Sigmoid colon (tissue), 7 donors: ENCODE measurements around the gene RASGRF2. TPM values are rescaled to one million over a fixed set of nuclear protein-coding genes. Genes with fewer than 3 reads are reported as not detected.
A peak's percentile ranks its signal among the peaks of the same experiment; 100 is the strongest.

Source experiments
- DNase-seq: peaks from one replicate; pipeline ENCODE4 v3.0.0-alpha.2; 2019
- H3K27ac ChIP-seq, 4 donors: fragments of 200-600 bp; sonication (generic); one replicate each; pipeline ENCODE4 v1.5.1; 2016 to 2019; ENCODE audit warnings: mild to moderate bottlenecking in 1 of 4
- H3K27me3 ChIP-seq, 3 donors: fragments of 200-600 bp; sonication (generic); one replicate each; pipeline ENCODE4 v1.5.1; 2019; ENCODE audit warnings: mild to moderate bottlenecking in 1 of 3
- H3K36me3 ChIP-seq, 4 donors: fragments of 200-600 bp; sonication (generic); one replicate each; pipeline ENCODE4 v1.5.1; 2016 to 2019
- H3K4me1 ChIP-seq, 4 donors: fragments of 200-600 bp; sonication (generic); one replicate each; pipeline ENCODE4 v1.5.1; 2017 to 2019
- H3K4me3 ChIP-seq, 4 donors: fragments of 200-600 bp; sonication (generic); one replicate each; pipeline ENCODE4 v1.5.1; 2017 to 2019; ENCODE audit warnings: mild to moderate bottlenecking in 2 of 4, moderate library complexity in 1 of 4
- H3K9me3 ChIP-seq, 4 donors: fragments of 200-600 bp in 3 of 4; sonication (generic) in 3 of 4; one replicate each; pipeline versions ENCODE4 v1.5.1 to v1.6.1; 2013 to 2019
- EP300 ChIP-seq, 4 donors: sonication (generic); formaldehyde crosslinking; IDR thresholded peaks; one replicate each; pipeline ENCODE4 v1.6.1; 2017; ENCODE audit warnings: antibody characterized with exemption in 4 of 4
- POLR2A ChIP-seq, 2 donors: fragments of 450-650 bp; IDR thresholded peaks; one replicate each; pipeline ENCODE4 v1.6.1; 2016; ENCODE audit warnings: antibody characterized with exemption in 2 of 2, mild to moderate bottlenecking in 2 of 2, moderate library complexity in 2 of 2
- POLR2AphosphoS5 ChIP-seq, 4 donors: sonication (generic); formaldehyde crosslinking; IDR thresholded peaks; one replicate each; pipeline ENCODE4 v1.6.1; 2017; ENCODE audit warnings: antibody characterized with exemption in 4 of 4
- WGBS, 2 donors: extraction: QIAGEN DNeasy Blood & Tissue Kit; methylation state at CpG; one replicate each; pipeline ENCODE4 v1.1.7; 2013; 5-methylcytosine and 5-hydroxymethylcytosine counted together
- intact Hi-C: fragments of 100-400 bp; cut with DNase I; formaldehyde crosslinking; loops from one replicate; pipeline ENCODE4 v1.15.1; 2023
- polyA plus RNA-seq, 3 donors: library from polyadenylated mRNA; stranded (reverse); fragments of 200-250 nt; gene quantifications; one replicate each; pipeline ENCODE4 v1.2.3, GENCODE V29; 2013
- total RNA-seq, 4 donors: library from RNA; depleted of rRNA; stranded (reverse); fragments of >200 nt; gene quantifications; one replicate each; pipeline ENCODE4 v1.1.0, GENCODE V29; 2016
- TF ChIP-seq, protein P1 (sequence below), 4 experiments: fragments of 450-650 bp in 3 of 4; fragments of 200-600 bp in 1 of 4; IDR thresholded peaks; one replicate each; pipeline ENCODE4 v1.5.1; 2016 to 2019; ENCODE audit warnings: antibody characterized with exemption in 4 of 4, mild to moderate bottlenecking in 3 of 4, moderate library complexity in 2 of 4
- donor health status: healthy with polysubstance abuse.
- donor health status: Bipolar disorder and iron deficiency.
- donor health status: healthy.

Gene RASGRF2
- total and polyA plus RNA-seq, 7 donors, result under 0.01 to 9.5 (median 6.8) TPM

DNA sequence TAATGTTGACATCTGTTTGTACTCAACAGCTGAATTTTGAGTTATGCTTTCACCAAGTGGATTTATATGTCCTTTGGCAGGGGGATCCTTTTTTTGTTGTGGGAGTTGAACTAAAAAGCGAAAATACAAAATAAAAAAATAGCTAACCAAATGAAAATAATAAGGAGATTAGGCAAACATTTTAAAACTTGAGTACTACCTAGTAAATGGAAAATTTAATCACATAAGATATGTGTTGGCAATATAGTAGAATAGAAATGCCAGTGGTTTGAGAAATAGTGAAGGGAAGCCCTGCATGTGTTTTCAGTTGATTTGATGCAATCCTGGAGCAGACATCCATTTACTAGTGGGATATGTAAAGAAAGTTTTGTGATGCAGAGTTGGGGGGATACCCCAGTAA, 98.0 kb downstream of the RASGRF2 start:
- H3K27me3 ChIP-seq, result no peaks in the 10 kb centered on the region
- no peaks in the 10 kb centered on the region for H3K4me1 ChIP-seq
- no peaks in the 10 kb centered on the region for H3K9me3 ChIP-seq
- TF ChIP-seq EP300 (IDR thresholded peaks at IDR 0.05) (no peak), POLR2AphosphoS5 (IDR thresholded peaks at IDR 0.05) (no peak), POLR2A (IDR thresholded peaks at IDR 0.05) (no peak)
- TF ChIP-seq, protein P1, sequence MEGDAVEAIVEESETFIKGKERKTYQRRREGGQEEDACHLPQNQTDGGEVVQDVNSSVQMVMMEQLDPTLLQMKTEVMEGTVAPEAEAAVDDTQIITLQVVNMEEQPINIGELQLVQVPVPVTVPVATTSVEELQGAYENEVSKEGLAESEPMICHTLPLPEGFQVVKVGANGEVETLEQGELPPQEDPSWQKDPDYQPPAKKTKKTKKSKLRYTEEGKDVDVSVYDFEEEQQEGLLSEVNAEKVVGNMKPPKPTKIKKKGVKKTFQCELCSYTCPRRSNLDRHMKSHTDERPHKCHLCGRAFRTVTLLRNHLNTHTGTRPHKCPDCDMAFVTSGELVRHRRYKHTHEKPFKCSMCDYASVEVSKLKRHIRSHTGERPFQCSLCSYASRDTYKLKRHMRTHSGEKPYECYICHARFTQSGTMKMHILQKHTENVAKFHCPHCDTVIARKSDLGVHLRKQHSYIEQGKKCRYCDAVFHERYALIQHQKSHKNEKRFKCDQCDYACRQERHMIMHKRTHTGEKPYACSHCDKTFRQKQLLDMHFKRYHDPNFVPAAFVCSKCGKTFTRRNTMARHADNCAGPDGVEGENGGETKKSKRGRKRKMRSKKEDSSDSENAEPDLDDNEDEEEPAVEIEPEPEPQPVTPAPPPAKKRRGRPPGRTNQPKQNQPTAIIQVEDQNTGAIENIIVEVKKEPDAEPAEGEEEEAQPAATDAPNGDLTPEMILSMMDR (IDR thresholded peaks at IDR 0.05), result no peak
- no peak overlapping the region for H3K27ac ChIP-seq
- H3K4me3 ChIP-seq, result no peak overlapping the region
- intact Hi-C loops, result no loop called here
- DNase-seq, result no peak
- no peaks in the 10 kb centered on the region for H3K36me3 ChIP-seq
- WGBS, 2 donors, result 93 to 94% methylated on average over 1 of the region's 1 CpG

DNA sequence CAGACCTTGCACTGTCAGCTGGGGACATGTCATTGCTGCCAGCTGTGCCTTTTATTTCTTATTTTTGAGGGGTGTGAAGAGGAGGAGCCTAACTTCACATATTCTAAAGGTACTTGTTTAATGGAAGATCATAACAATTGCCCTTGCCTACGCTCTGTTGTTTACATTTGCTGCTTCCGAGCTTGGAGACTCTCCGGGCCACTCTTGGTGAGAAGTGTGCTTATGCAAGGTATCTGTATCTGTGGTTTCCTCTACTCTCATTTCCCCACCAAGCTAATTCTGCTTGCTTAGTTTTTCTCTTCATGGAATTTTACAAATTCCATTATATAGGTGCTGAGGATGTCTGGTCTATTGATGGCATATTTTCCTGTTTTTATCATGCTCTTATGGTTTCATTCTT, 105.3 kb downstream of the RASGRF2 start:
- intact Hi-C loops, result loop anchor here (10.0 kb wide), 1 partner anchor 101 kb away; the partner anchor contains the start of gene RASGRF2
- WGBS, 2 donors, result 64 to 73% methylated on average over 3 of the region's 3 CpGs

DNA sequence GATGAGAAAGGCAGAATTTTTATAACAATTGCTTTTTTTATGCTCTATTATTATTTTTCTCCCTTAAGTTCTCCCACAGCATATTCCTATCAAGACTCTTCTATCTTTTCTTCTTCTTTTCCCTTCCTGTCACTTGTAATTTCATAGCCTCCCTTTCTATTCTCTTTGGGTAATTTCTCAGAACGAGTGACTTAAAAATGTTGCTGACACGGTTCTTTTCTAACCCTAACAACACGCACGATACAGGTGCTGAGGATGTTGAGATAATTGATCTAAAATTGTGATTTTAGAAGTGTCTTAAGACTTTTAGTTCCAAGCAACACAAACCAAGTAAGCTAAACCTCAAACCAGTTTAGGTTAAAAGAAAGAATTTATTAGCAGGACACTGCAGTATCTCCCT, 105.9 kb downstream of the RASGRF2 start:
- DNase-seq, result no peak
- intact Hi-C loops, result loop anchor here (10.0 kb wide), 1 partner anchor 101 kb away; the partner anchor contains the start of gene RASGRF2
- Histone ChIP-seq H3K27me3 (no peaks in the 10 kb centered on the region), H3K36me3 (no peaks in the 10 kb centered on the region), H3K4me1 (peaks cover 0 to 7% (median 0%) of the 10 kb centered on the region in 4 donors), H3K27ac (no peak overlapping the region), H3K4me3 (no peak overlapping the region), H3K9me3 (no peaks in the 10 kb centered on the region)
- no peak for TF ChIP-seq EP300 (IDR thresholded peaks at IDR 0.05)
- no peak for TF ChIP-seq POLR2A (IDR thresholded peaks at IDR 0.05)
- TF ChIP-seq, protein P1 (IDR thresholded peaks at IDR 0.05), result no peak
- TF ChIP-seq POLR2AphosphoS5 (IDR thresholded peaks at IDR 0.05), result no peak
- 94% methylated on average over 4 of the region's 4 CpGs for WGBS, 2 donors

More for the DNA sequence above, 105.3 kb downstream of the RASGRF2 start:
- Histone ChIP-seq H3K4me3 (no peak overlapping the region), H3K4me1 (peaks cover 0 to 7% (median 0%) of the 10 kb centered on the region in 4 donors), H3K27ac (peak overlapping the region in 1 of 4 donors; percentile 40), H3K36me3 (no peaks in the 10 kb centered on the region), H3K27me3 (no peaks in the 10 kb centered on the region), H3K9me3 (no peaks in the 10 kb centered on the region)
- DNase-seq, result no peak
- no peak for TF ChIP-seq EP300 (IDR thresholded peaks at IDR 0.05)
- TF ChIP-seq POLR2AphosphoS5 (IDR thresholded peaks at IDR 0.05), result no peak
- TF ChIP-seq POLR2A (IDR thresholded peaks at IDR 0.05), result no peak
- TF ChIP-seq, protein P1 (IDR thresholded peaks at IDR 0.05), result no peak

DNA sequence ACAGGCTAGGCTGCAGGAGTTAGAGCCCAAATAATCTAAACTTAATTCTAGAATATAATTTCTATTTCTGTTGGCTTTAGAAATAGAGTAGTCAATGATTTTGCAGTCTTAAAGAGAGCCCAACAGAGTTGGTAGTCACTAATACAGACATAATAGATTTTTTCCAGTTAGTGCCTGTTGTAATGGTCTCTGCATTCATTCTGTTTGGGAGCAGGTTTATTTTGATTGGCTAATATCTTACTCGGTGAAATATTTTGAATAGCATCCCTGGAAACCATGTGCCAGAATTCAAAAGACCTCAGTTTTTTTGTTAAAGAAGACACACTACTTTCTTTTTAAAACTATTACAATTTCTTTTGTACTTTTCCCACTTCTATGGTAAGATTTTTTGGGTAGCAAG, 107.2 kb downstream of the RASGRF2 start:
- no peaks in the 10 kb centered on the region for H3K27me3 ChIP-seq
- WGBS, 2 donors, result 84 to 93% methylated on average over 1 of the region's 1 CpG
- intact Hi-C loops, result loop anchor here (10.0 kb wide), 1 partner anchor 103 kb away; the partner anchor contains the start of gene RASGRF2
- peaks cover 0 to 7% (median 0%) of the 10 kb centered on the region in 4 donors for H3K4me1 ChIP-seq
- no peaks in the 10 kb centered on the region for H3K9me3 ChIP-seq
- peak overlapping the region in 1 of 4 donors; percentile 18 for H3K27ac ChIP-seq
- TF ChIP-seq, protein P1 (IDR thresholded peaks at IDR 0.05), result no peak
- TF ChIP-seq POLR2A (IDR thresholded peaks at IDR 0.05), result no peak
- no peak for TF ChIP-seq EP300 (IDR thresholded peaks at IDR 0.05)
- no peak for TF ChIP-seq POLR2AphosphoS5 (IDR thresholded peaks at IDR 0.05)
- H3K4me3 ChIP-seq, result no peak overlapping the region
- no peaks in the 10 kb centered on the region for H3K36me3 ChIP-seq
- DNase-seq, result no peak

DNA sequence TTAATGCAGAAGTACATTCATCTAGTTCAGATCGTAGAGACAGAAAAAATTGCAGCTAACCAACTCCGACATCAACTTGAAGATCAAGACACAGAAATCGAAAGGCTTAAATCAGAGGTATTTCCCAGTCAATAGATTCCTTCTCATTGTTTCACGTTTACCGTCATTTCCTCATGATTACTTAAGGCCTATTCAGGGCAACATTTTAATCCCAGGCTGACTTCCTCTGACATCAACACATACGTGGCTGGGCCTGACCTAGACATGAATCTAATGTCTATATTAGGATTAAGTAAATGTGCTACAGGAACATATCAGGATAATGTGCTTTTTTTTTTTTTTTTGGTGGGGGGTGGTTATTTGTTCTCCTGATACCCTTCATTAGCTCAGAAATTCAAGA, 107.9 kb downstream of the RASGRF2 start:
- Histone ChIP-seq H3K4me1 (peaks cover 0 to 7% (median 0%) of the 10 kb centered on the region in 4 donors), H3K9me3 (no peaks in the 10 kb centered on the region), H3K36me3 (no peaks in the 10 kb centered on the region), H3K27ac (no peak overlapping the region), H3K27me3 (no peaks in the 10 kb centered on the region), H3K4me3 (no peak overlapping the region)
- intact Hi-C loops, result loop anchor here (10.0 kb wide), 1 partner anchor 103 kb away; the partner anchor contains the start of gene RASGRF2
- no peak for DNase-seq
- WGBS, 2 donors, result 86 to 92% methylated on average over 6 of the region's 6 CpGs
- peak in 1 of 4 donors; percentile 23 for TF ChIP-seq POLR2AphosphoS5 (IDR thresholded peaks at IDR 0.05)
- TF ChIP-seq, protein P1 (IDR thresholded peaks at IDR 0.05), result no peak
